ENCODE data around the gene ZNF280D.

- TF ChIP-seq CTCF (IDR thresholded peaks at IDR 0.05; ENCODE audit: low read length): no peak
- TF ChIP-seq EZH2 (IDR thresholded peaks at IDR 0.05; ENCODE audit: borderline replicate concordance, low read length): no peak
These were observed 74.1 kb downstream of the ZNF280D start for GRCh38 chr15:56659197-56659596.

All from OCI-LY1 (cell line).